ENCODE measurements around the gene CNGA4. TPM values are rescaled to one million over a fixed set of nuclear protein-coding genes. Genes with fewer than 3 reads are reported as not detected.

CNGA4 gene
- polyA plus RNA-seq, 1 donor from 2014 or later, result not detected

GRCh38 chr11:6258141-6258540 is 19.3 kb downstream of the CNGA4 start:
- peak overlapping the region; percentile 67 for H3K9ac ChIP-seq (ENCODE audit: low read length)
- no peaks in the 10 kb centered on the region for H3F3A ChIP-seq (ENCODE audit: insufficient read depth, low read length, poor library complexity, severe bottlenecking)
- no peaks in the 10 kb centered on the region for H3K9me3 ChIP-seq (ENCODE audit: low read length)
- no peak overlapping the region for H3K27ac ChIP-seq (ENCODE audit: low read length)
- no peaks in the 10 kb centered on the region for H4K20me1 ChIP-seq (ENCODE audit: insufficient read depth)
- no peak overlapping the region for H2AFZ ChIP-seq (ENCODE audit: low read depth, low read length)
- no peaks in the 10 kb centered on the region for H3K36me3 ChIP-seq (ENCODE audit: insufficient read depth, low read length)
- TF ChIP-seq SMC3 (conservative IDR thresholded peaks at IDR 0.05; ENCODE audit: poor library complexity), result no peak
- TF ChIP-seq MXI1 (conservative IDR thresholded peaks at IDR 0.05; ENCODE audit: poor library complexity, severe bottlenecking), result no peak
- no peak for TF ChIP-seq EP300 (conservative IDR thresholded peaks at IDR 0.05; ENCODE audit: poor library complexity, severe bottlenecking)
- TF ChIP-seq POLR2AphosphoS5 (IDR thresholded peaks at IDR 0.05), result no peak
- TF ChIP-seq CTCF (IDR thresholded peaks at IDR 0.05; ENCODE audit: poor library complexity, severe bottlenecking), result no peak
- TF ChIP-seq RAD21 (conservative IDR thresholded peaks at IDR 0.05), result no peak
- TF ChIP-seq REST (IDR thresholded peaks at IDR 0.05; ENCODE audit: borderline replicate concordance), result no peak
- TF ChIP-seq EZH2 (IDR thresholded peaks at IDR 0.05; ENCODE audit: borderline replicate concordance, insufficient read depth, low read length, poor library complexity, severe bottlenecking), result no peak
- no peak for TF ChIP-seq TAF1 (IDR thresholded peaks at IDR 0.05; ENCODE audit: low read depth)
- H3K79me2 ChIP-seq (replicated peaks; ENCODE audit: insufficient read depth, low read length), result no peaks in the 10 kb centered on the region
- H3K9me2 ChIP-seq (ENCODE audit: insufficient read depth, low read length), result no peaks in the 10 kb centered on the region
- H3K27me3 ChIP-seq (ENCODE audit: insufficient read depth, low read depth, low read length), result peaks cover 8% of the 10 kb centered on the region
- no peak overlapping the region for H3K4me2 ChIP-seq (ENCODE audit: low read length)
- peak overlapping the region; percentile 75 for H3K4me3 ChIP-seq (ENCODE audit: low read length)

- Histone ChIP-seq H3K27me3 (ENCODE audit: insufficient read depth, low read depth, low read length) (peaks cover 8% of the 10 kb centered on the region), H4K20me1 (ENCODE audit: insufficient read depth) (no peaks in the 10 kb centered on the region), H3K27ac (ENCODE audit: low read length) (peak overlapping the region; percentile 61), H3K9me3 (ENCODE audit: low read length) (no peaks in the 10 kb centered on the region), H3F3A (ENCODE audit: insufficient read depth, low read length, poor library complexity, severe bottlenecking) (no peaks in the 10 kb centered on the region), H3K9me2 (ENCODE audit: insufficient read depth, low read length) (no peaks in the 10 kb centered on the region), H3K4me2 (ENCODE audit: low read length) (peak overlapping the region; percentile 66), H2AFZ (ENCODE audit: low read depth, low read length) (peak overlapping the region; percentile 56), H3K9ac (ENCODE audit: low read length) (peak overlapping the region; percentile 67), H3K36me3 (ENCODE audit: insufficient read depth, low read length) (no peaks in the 10 kb centered on the region), H3K79me2 (replicated peaks; ENCODE audit: insufficient read depth, low read length) (no peaks in the 10 kb centered on the region), H3K4me3 (ENCODE audit: low read length) (peak overlapping the region; percentile 75)
- no peak for TF ChIP-seq MXI1 (conservative IDR thresholded peaks at IDR 0.05; ENCODE audit: poor library complexity, severe bottlenecking)
- TF ChIP-seq RAD21 (conservative IDR thresholded peaks at IDR 0.05), result peak; percentile 3
- TF ChIP-seq POLR2AphosphoS5 (IDR thresholded peaks at IDR 0.05), result no peak
- no peak for TF ChIP-seq SMC3 (conservative IDR thresholded peaks at IDR 0.05; ENCODE audit: poor library complexity)
- TF ChIP-seq REST (IDR thresholded peaks at IDR 0.05; ENCODE audit: borderline replicate concordance), result no peak
- no peak for TF ChIP-seq EZH2 (IDR thresholded peaks at IDR 0.05; ENCODE audit: borderline replicate concordance, insufficient read depth, low read length, poor library complexity, severe bottlenecking)
- no peak for TF ChIP-seq EP300 (conservative IDR thresholded peaks at IDR 0.05; ENCODE audit: poor library complexity, severe bottlenecking)
- TF ChIP-seq CTCF (IDR thresholded peaks at IDR 0.05; ENCODE audit: poor library complexity, severe bottlenecking), result peak; percentile 35
- TF ChIP-seq TAF1 (IDR thresholded peaks at IDR 0.05; ENCODE audit: low read depth), result peak; percentile 4
These were observed 19.7 kb downstream of the CNGA4 start for GRCh38 chr11:6258571-6259081.
